OCI-LY3 (cell line): ENCODE data around the gene TTLL8.

Experiments
- H2AFZ ChIP-seq: fragments of 200-600, 300-600 bp; shearing (Covaris generic); 2 replicates; pipeline ENCODE4 v1.6.0; 2014; ENCODE audit warnings: antibody characterized with exemption, low read depth, low read length
- H3K27ac ChIP-seq: fragments of 200-600, 300-600 bp; sonication (generic); 2 replicates; pipeline ENCODE4 v1.5.1; 2014; ENCODE audit warnings: mild to moderate bottlenecking, low read length, moderate library complexity, mixed read lengths
- H3K27me3 ChIP-seq: fragments of 200-600, 300-600 bp; sonication (generic); 2 replicates; pipeline ENCODE4 v1.6.1; 2014; ENCODE audit warnings: low read depth, low read length, mixed read lengths
- H3K36me3 ChIP-seq: fragments of 200-600, 300-600 bp; sonication (generic); replicated peaks from 2 replicates; pipeline ENCODE3; 2014; ENCODE audit warnings: low read depth, low read length, mixed read lengths
- H3K4me1 ChIP-seq: fragments of 300-600, 200-600 bp; sonication (generic); 2 replicates; pipeline ENCODE4 v1.6.1; 2014; ENCODE audit warnings: low read length, mixed read lengths
- H3K4me2 ChIP-seq: fragments of 200-600, 300-600 bp; sonication (generic); 2 replicates; pipeline ENCODE4 v1.6.1; 2014; ENCODE audit warnings: low read length, mixed read lengths
- H3K4me3 ChIP-seq: fragments of 300-600, 200-600 bp; sonication (generic); 2 replicates; pipeline ENCODE4 v1.5.1; 2014; ENCODE audit warnings: antibody characterized with exemption, mild to moderate bottlenecking, low read length, moderate library complexity
- H3K79me2 ChIP-seq: fragments of 300-600, 200-600 bp; shearing (Covaris generic); 2 replicates; pipeline ENCODE4 v1.6.1; 2014; ENCODE audit warnings: mild to moderate bottlenecking, low read length, mixed read lengths
- H3K9ac ChIP-seq: fragments of 300-600, 200-600 bp; shearing (Covaris generic); 2 replicates; pipeline ENCODE4 v1.6.0; 2014; ENCODE audit warnings: mild to moderate bottlenecking, low read length, moderate library complexity
- H3K9me3 ChIP-seq: fragments of 200-600, 300-600 bp; shearing (Covaris generic); 2 replicates; pipeline ENCODE4 v1.6.1; 2014; ENCODE audit warnings: low read length, mixed read lengths; ENCODE audit not compliant: insufficient read depth
- H4K20me1 ChIP-seq: fragments of 200-600, 300-600 bp; sonication (generic); 2 replicates; pipeline ENCODE4 v1.6.1; 2016; ENCODE audit warnings: low read length, mixed read lengths; ENCODE audit not compliant: insufficient read depth
- EZH2phosphoT487 ChIP-seq: fragments of 200-600 bp; shearing (Covaris generic); IDR thresholded peaks from 2 replicates; pipeline ENCODE4 v1.6.1; 2018; ENCODE audit warnings: antibody characterized with exemption, mixed run types, low read depth
- TF ChIP-seq, protein P1 (sequence below): fragments of 200-600, 300-600 bp; sonication (generic); IDR thresholded peaks from 2 replicates; pipeline ENCODE4 v1.5.1; 2014; ENCODE audit warnings: antibody characterized with exemption, low read length, low read depth

TTLL8 gene

DNA sequence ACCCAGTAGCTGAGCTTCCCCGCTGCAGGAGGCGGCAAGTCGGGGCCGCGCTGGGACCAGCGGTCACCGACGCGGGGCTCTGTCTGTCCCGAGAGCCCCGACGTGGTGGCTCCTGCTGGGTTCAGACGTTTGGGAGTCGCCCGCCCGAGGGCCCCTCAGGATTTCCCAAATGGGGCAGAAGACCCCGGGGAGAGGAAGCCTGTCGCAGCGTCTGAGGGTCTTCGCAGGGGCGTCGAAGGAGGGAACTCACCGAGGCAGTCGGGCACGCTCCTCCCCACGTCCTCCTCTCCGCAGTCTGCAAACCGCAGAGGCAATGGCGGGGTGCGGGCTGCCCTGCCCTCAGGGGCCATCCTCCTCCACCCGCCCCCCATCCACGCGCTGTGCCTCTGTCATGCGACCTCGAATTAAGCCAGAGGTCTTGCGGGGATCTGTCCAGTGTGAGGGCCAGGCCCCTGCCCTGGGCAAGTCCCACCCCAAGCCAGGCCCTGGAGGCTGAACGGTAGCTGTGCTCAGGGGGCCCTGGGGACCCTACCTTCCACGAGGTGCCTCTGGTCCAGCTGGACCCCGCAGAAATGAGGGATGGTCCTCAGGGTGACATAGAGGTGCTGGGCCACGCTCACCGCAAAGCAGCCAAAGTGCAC is 58.0 kb downstream of the TTLL8 start:
- no peaks in the 10 kb centered on the region for H3K4me1 ChIP-seq
- no peak overlapping the region for H2AFZ ChIP-seq
- no peak overlapping the region for H3K4me2 ChIP-seq
- no peaks in the 10 kb centered on the region for H3K9me3 ChIP-seq
- H3K79me2 ChIP-seq, result no peaks in the 10 kb centered on the region
- H3K36me3 ChIP-seq, result no peaks in the 10 kb centered on the region
- no peak overlapping the region for H3K4me3 ChIP-seq
- H3K27me3 ChIP-seq, result no peaks in the 10 kb centered on the region
- no peak overlapping the region for H3K9ac ChIP-seq
- H3K27ac ChIP-seq, result no peak overlapping the region
- no peaks in the 10 kb centered on the region for H4K20me1 ChIP-seq
- TF ChIP-seq, protein P1, sequence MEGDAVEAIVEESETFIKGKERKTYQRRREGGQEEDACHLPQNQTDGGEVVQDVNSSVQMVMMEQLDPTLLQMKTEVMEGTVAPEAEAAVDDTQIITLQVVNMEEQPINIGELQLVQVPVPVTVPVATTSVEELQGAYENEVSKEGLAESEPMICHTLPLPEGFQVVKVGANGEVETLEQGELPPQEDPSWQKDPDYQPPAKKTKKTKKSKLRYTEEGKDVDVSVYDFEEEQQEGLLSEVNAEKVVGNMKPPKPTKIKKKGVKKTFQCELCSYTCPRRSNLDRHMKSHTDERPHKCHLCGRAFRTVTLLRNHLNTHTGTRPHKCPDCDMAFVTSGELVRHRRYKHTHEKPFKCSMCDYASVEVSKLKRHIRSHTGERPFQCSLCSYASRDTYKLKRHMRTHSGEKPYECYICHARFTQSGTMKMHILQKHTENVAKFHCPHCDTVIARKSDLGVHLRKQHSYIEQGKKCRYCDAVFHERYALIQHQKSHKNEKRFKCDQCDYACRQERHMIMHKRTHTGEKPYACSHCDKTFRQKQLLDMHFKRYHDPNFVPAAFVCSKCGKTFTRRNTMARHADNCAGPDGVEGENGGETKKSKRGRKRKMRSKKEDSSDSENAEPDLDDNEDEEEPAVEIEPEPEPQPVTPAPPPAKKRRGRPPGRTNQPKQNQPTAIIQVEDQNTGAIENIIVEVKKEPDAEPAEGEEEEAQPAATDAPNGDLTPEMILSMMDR, result no peak
- TF ChIP-seq EZH2phosphoT487, result no peak

DNA sequence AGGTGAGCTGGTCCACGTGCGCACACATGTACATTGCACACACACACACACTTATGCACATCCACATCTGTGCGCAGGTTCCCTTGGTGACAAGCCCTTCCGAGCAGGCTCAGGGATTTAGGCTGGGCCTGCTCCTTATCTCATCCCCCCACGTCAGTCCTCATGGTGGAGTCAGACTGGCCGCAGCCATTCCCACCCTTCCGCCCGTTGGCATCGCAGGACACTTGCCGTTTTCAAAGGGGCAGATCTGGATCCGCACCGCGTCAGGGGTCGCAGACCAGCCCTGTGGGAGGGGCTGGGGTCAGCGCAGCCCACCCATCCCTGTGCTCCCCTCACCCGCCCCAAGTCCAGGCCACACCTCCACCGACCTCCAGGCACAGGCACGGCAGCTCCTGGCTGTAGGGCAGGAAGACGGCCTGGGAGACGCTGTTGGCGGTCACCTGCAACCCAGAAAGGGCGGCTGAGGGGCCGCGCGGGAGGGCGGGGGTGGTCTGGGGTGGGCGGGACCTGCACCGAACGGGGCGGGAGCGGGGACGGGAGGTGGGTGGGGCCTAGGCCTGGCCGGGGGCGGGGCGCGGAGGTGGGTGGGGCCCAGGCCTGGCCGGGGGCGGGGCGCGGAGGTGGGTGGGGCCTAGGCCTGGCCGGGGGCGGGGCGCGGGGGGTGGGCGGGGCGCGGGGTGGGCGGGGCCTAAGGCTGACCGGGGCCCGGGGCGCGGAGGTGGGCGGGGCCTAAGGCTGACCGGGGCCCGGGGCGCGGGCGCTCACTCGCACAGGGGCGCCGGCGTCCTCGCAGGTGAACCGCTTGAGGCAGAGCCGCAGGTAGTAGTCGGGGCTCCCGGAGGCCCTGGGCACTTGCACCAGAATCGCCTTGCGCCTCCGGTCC is 58.8 kb downstream of the TTLL8 start:
- Histone ChIP-seq H3K9ac (no peak overlapping the region), H2AFZ (no peak overlapping the region), H3K4me1 (no peaks in the 10 kb centered on the region), H3K27me3 (no peaks in the 10 kb centered on the region), H3K36me3 (no peaks in the 10 kb centered on the region), H4K20me1 (no peaks in the 10 kb centered on the region), H3K27ac (no peak overlapping the region), H3K4me2 (no peak overlapping the region), H3K9me3 (no peaks in the 10 kb centered on the region), H3K4me3 (no peak overlapping the region), H3K79me2 (no peaks in the 10 kb centered on the region)
- no peak for TF ChIP-seq EZH2phosphoT487
- TF ChIP-seq, protein P1, result no peak

DNA sequence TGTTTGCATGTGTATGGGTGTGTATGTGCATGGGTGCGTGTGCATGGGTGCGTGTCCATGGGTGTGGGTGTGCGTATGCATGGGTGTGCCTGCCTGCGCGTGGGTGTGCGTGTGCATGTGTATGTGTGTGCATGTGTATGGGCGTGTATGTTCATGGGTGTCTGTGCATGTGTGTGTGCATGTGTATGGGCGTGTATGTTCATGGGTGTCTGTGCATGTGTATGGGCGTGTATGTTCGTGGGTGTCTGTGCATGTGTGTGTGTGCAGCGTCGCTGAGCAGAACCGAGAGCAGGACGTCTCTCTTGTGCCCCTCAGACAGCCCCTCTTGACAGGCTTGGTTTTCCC is 59.4 kb downstream of the TTLL8 start:
- no peak for TF ChIP-seq EZH2phosphoT487
- TF ChIP-seq, protein P1, result no peak
- H2AFZ ChIP-seq, result no peak overlapping the region
- no peaks in the 10 kb centered on the region for H3K36me3 ChIP-seq
- peaks cover under 1% of the 10 kb centered on the region; the same call in 1 of the 2 replicates for H3K4me1 ChIP-seq
- no peak overlapping the region for H3K27ac ChIP-seq
- no peak overlapping the region for H3K4me2 ChIP-seq
- H3K79me2 ChIP-seq, result no peaks in the 10 kb centered on the region
- H3K9me3 ChIP-seq, result no peaks in the 10 kb centered on the region
- no peaks in the 10 kb centered on the region for H3K27me3 ChIP-seq
- H3K4me3 ChIP-seq, result no peak overlapping the region
- H3K9ac ChIP-seq, result no peak overlapping the region
- no peaks in the 10 kb centered on the region for H4K20me1 ChIP-seq

DNA sequence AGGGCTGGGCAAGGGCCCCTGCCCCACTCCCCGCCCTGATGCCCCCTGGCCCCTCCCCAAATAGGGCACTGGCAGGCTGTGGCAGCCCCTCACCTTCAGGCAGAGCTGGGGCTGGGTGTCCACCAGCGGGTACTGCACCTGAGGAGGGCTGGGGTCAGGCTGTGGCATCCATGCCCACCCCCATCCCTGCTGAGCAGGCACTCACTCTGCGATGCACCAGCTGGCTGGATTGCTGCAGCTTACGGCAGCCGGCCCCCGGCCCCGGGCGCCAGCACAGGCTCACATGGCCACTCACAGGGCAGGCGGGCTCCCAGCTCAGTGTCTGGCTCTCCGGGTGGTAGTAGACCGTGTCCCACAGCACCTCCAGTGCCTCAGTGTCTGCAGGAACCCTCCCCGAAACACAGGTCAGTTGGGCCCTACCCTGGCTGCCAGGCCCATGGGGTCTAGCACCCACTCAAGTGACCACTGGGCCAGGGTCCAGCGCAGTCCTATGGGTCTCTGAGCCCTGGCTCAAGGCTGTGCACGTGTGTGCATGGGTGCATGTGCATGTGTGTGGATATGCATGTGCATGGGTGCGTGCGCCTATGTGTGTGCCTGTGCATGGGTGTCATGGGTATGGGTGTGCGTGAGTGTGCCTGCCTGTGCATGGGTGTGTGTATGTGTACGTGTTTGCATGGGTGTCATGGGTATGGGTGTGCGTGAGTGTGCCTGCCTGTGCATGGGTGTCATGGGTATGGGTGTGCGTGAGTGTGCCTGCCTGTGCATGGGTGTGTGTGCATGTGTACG is 60.0 kb downstream of the TTLL8 start:
- no peak overlapping the region for H3K9ac ChIP-seq
- no peak for TF ChIP-seq EZH2phosphoT487
- TF ChIP-seq, protein P1, result no peak
- no peak overlapping the region for H3K4me2 ChIP-seq
- no peak overlapping the region for H3K4me3 ChIP-seq
- no peaks in the 10 kb centered on the region for H3K27me3 ChIP-seq
- peaks cover 4% of the 10 kb centered on the region for H3K4me1 ChIP-seq
- no peak overlapping the region for H3K27ac ChIP-seq
- H3K36me3 ChIP-seq, result no peaks in the 10 kb centered on the region
- no peaks in the 10 kb centered on the region for H3K79me2 ChIP-seq
- no peaks in the 10 kb centered on the region for H4K20me1 ChIP-seq
- no peak overlapping the region for H2AFZ ChIP-seq
- no peaks in the 10 kb centered on the region for H3K9me3 ChIP-seq
